ENCODE data around the gene COL5A1.

DNA sequence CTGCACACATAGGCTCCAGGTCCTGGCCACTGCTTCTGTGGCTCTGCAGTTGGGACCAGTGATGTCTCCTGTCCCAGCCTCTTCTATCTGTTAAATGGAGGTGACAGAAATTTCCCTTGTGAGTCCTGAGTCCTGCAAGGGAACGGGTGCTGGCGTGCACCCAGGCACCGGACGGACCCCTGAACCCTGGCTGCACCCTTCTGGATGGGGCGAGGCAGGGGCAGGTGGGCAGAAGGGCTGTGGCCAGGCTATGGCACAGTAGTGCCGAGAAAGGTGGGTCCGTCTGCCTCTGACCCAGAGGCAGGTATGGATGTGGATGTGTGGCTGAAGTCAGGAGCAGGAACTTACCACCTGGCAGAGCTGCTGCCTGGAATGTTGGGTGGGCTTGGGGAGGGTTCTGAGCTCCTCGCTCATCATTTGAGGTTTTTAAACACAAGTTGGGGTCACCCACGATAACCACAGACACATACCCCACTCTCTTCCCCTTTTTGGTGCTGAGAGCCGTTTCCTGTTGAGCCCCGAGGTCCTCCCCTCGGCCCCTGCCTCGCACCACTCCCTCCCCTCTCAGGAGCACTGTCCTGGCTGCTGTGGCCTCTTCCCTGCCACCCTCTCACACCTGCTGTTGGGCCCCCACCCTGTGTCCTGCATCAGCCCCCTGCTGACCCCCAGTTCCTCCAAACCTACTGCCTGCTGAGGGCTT lies 82.0 kb downstream of the COL5A1 start:
- TF ChIP-seq, protein P1, sequence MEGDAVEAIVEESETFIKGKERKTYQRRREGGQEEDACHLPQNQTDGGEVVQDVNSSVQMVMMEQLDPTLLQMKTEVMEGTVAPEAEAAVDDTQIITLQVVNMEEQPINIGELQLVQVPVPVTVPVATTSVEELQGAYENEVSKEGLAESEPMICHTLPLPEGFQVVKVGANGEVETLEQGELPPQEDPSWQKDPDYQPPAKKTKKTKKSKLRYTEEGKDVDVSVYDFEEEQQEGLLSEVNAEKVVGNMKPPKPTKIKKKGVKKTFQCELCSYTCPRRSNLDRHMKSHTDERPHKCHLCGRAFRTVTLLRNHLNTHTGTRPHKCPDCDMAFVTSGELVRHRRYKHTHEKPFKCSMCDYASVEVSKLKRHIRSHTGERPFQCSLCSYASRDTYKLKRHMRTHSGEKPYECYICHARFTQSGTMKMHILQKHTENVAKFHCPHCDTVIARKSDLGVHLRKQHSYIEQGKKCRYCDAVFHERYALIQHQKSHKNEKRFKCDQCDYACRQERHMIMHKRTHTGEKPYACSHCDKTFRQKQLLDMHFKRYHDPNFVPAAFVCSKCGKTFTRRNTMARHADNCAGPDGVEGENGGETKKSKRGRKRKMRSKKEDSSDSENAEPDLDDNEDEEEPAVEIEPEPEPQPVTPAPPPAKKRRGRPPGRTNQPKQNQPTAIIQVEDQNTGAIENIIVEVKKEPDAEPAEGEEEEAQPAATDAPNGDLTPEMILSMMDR (IDR thresholded peaks at IDR 0.05): no peak
- no peak for TF ChIP-seq POLR2A (IDR thresholded peaks at IDR 0.05)
